Activated CD4-positive, alpha-beta memory T cell treated with anti-CD3 and anti-CD28 coated beads for 36 hours (primary cell): ENCODE results near the gene MAN1B1. TPM values are rescaled to one million over a fixed set of nuclear protein-coding genes. Genes with fewer than 3 reads are reported as not detected.

Experiments
- CTCF ChIA-PET: fragments of 350-600 bp; sonication (Branson Sonifier 250); formaldehyde crosslinking; loops from one replicate; lab custom pipeline; 2021; ENCODE audit warnings: antibody characterized with exemption, inconsistent platforms; lab: Charles Lee
- POLR2A ChIA-PET: fragments of 350-600 bp; sonication (Branson Sonifier 250); formaldehyde crosslinking; loops from one replicate; lab custom pipeline; 2021; ENCODE audit warnings: antibody characterized with exemption; lab: Charles Lee
- DNase-seq: peaks from one replicate; pipeline ENCODE4 v3.0.0-alpha.2; 2020
- H3K27ac Mint-ChIP-seq: one replicate; pipeline ENCODE4 v1.8.0; 2021; ENCODE audit warnings: mixed read lengths
- H3K27me3 Mint-ChIP-seq: one replicate; pipeline ENCODE4 v1.8.0; 2021; ENCODE audit warnings: mixed read lengths
- H3K36me3 Mint-ChIP-seq: one replicate; pipeline ENCODE4 v1.8.0; 2021; ENCODE audit warnings: mixed read lengths
- H3K4me1 Mint-ChIP-seq: one replicate; pipeline ENCODE4 v1.8.0; 2021; ENCODE audit warnings: low read depth, mixed read lengths
- H3K4me3 Mint-ChIP-seq: one replicate; pipeline ENCODE4 v1.8.0; 2021; ENCODE audit warnings: mild to moderate bottlenecking, mixed read lengths
- H3K9me3 Mint-ChIP-seq: one replicate; pipeline ENCODE4 v1.8.0; 2021; ENCODE audit warnings: mixed read lengths
- intact Hi-C: fragments of 100-400 bp; cut with micrococcal nuclease; formaldehyde crosslinking; loops from one replicate; pipeline ENCODE4 v1.15.1; 2023
- total RNA-seq, 2 experiments: library from RNA; stranded (reverse); gene quantifications; one replicate each; pipeline ENCODE4 v1.2.3, GENCODE V29; 2021

The MAN1B1 gene
- total RNA-seq, 2 experiments from 2014 or later: 32.9 to 33.1 TPM

- Mint-ChIP-seq H3K27me3 (no peaks in the 10 kb centered on the region), H3K4me1 (peaks cover 15% of the 10 kb centered on the region), H3K36me3 (no peaks in the 10 kb centered on the region), H3K9me3 (no peaks in the 10 kb centered on the region), H3K4me3 (no peak overlapping the region), H3K27ac (no peak overlapping the region)
- ChIA-PET CTCF (interaction anchor here (1.2 to 1.5 kb wide), 2 partner anchors 16 to 51 kb away, joined by 3 to 4 read pairs; no protein-coding TSS in a partner anchor), POLR2A (no interaction called here)
- intact Hi-C loops: no loop called here
- no peak for DNase-seq
Measured at GRCh38 chr9:137080260-137081122, 6.3 kb upstream of the MAN1B1 start.

GRCh38 chr9:137082222-137082924 lies 4.4 kb upstream of the MAN1B1 start:
- H3K4me1 Mint-ChIP-seq: peaks cover 19% of the 10 kb centered on the region
- ChIA-PET POLR2A (interaction anchor here (1.2 kb wide), 1 partner anchor 13 kb away, joined by 4 read pairs; no protein-coding TSS in a partner anchor), CTCF (interaction anchor here (0.8 to 4.8 kb wide), 5 partner anchors 14 to 53 kb away, joined by 3 to 35 read pairs (median 4); partner anchors contain the start of genes ABCA2, FUT7 and NPDC1)
- DNase-seq: no peak
- no peaks in the 10 kb centered on the region for H3K27me3 Mint-ChIP-seq
- no peaks in the 10 kb centered on the region for H3K9me3 Mint-ChIP-seq
- intact Hi-C loops: no loop called here
- no peak overlapping the region for H3K27ac Mint-ChIP-seq
- H3K36me3 Mint-ChIP-seq: no peaks in the 10 kb centered on the region
- no peak overlapping the region for H3K4me3 Mint-ChIP-seq

- ChIA-PET POLR2A (interaction anchor here (1.2 kb wide), 1 partner anchor 13 kb away, joined by 4 read pairs; no protein-coding TSS in a partner anchor), CTCF (interaction anchor here (4.8 to 4.9 kb wide), 2 partner anchors 14 to 53 kb away, joined by 35 to 61 read pairs; partner anchors contain the start of genes ABCA2, FUT7 and SAPCD2)
- no peak for DNase-seq
- intact Hi-C loops: no loop called here
- Mint-ChIP-seq H3K9me3 (no peaks in the 10 kb centered on the region), H3K36me3 (no peaks in the 10 kb centered on the region), H3K4me1 (peaks cover 24% of the 10 kb centered on the region), H3K4me3 (no peak overlapping the region), H3K27ac (no peak overlapping the region), H3K27me3 (no peaks in the 10 kb centered on the region)
Measured at GRCh38 chr9:137082925-137083290, 3.9 kb upstream of the MAN1B1 start.

- intact Hi-C loops: no loop called here
- ChIA-PET POLR2A (interaction anchor here (1.2 kb wide), 1 partner anchor 12 kb away, joined by 4 read pairs; no protein-coding TSS in a partner anchor), CTCF (interaction anchor here (0.6 to 4.9 kb wide), 5 partner anchors 12 to 316 kb away, joined by 3 to 61 read pairs (median 9); partner anchors contain the start of genes ABCA2, FUT7 and SAPCD2)
- no peak overlapping the region for H3K4me3 Mint-ChIP-seq
- no peaks in the 10 kb centered on the region for H3K27me3 Mint-ChIP-seq
- no peaks in the 10 kb centered on the region for H3K36me3 Mint-ChIP-seq
- H3K9me3 Mint-ChIP-seq: no peaks in the 10 kb centered on the region
- H3K27ac Mint-ChIP-seq: peak overlapping the region; percentile 45
- peak; percentile 63 for DNase-seq
- H3K4me1 Mint-ChIP-seq: peaks cover 30% of the 10 kb centered on the region
Measured at GRCh38 chr9:137083394-137084004, 3.3 kb upstream of the MAN1B1 start.

GRCh38 chr9:137084526-137084925 lies 2.3 kb upstream of the MAN1B1 start:
- Mint-ChIP-seq H3K27me3 (no peaks in the 10 kb centered on the region), H3K9me3 (no peaks in the 10 kb centered on the region), H3K4me3 (no peak overlapping the region), H3K27ac (no peak overlapping the region), H3K4me1 (peaks cover 40% of the 10 kb centered on the region), H3K36me3 (no peaks in the 10 kb centered on the region)
- intact Hi-C loops: no loop called here
- no peak for DNase-seq
- ChIA-PET CTCF (interaction anchor here (0.8 to 4.9 kb wide), 5 partner anchors 11 to 152 kb away, joined by 3 to 61 read pairs (median 9); partner anchors contain the start of genes ABCA2, FUT7 and SAPCD2), POLR2A (interaction anchor here (0.6 to 3.9 kb wide), 4 partner anchors 15 to 303 kb away, joined by 3 to 27 read pairs (median 3); partner anchors contain the start of genes RABL6, SAPCD2 and TUBB4B)

- peaks cover 4% of the 10 kb centered on the region for H3K36me3 Mint-ChIP-seq
- ChIA-PET CTCF (interaction anchor here (0.6 to 4.9 kb wide), 12 partner anchors 10 to 153 kb away, joined by 3 to 61 read pairs (median 11); partner anchors contain the start of genes ABCA2, FUT7, NPDC1 and SAPCD2), POLR2A (interaction anchor here (0.6 to 3.9 kb wide), 17 partner anchors 9 to 359 kb away, joined by 3 to 43 read pairs (median 4); partner anchors contain the start of genes NDOR1, SAPCD2, TMEM203 and TRAF2)
- peaks cover 40% of the 10 kb centered on the region for H3K4me1 Mint-ChIP-seq
- no peaks in the 10 kb centered on the region for H3K27me3 Mint-ChIP-seq
- DNase-seq: peak; percentile 58
- intact Hi-C loops: loop anchor here (1.0 to 5.0 kb wide), 7 partner anchors 9 to 239 kb away; partner anchors contain the start of genes PHPT1, SAPCD2 and UAP1L1
- H3K27ac Mint-ChIP-seq: peak overlapping the region; percentile 92
- H3K4me3 Mint-ChIP-seq: peak overlapping the region; percentile 85
- H3K9me3 Mint-ChIP-seq: no peaks in the 10 kb centered on the region
Measured at GRCh38 chr9:137085920-137086530, 760 bp upstream of the MAN1B1 start.

- CTCF ChIA-PET: interaction anchor here (0.6 to 4.9 kb wide), 12 partner anchors 8 to 641 kb away, joined by 3 to 61 read pairs (median 11); partner anchors contain the start of genes ABCA2, FUT7, NPDC1 and SAPCD2
- H3K4me1 Mint-ChIP-seq: peaks cover 40% of the 10 kb centered on the region
- no peaks in the 10 kb centered on the region for H3K27me3 Mint-ChIP-seq
- no peaks in the 10 kb centered on the region for H3K9me3 Mint-ChIP-seq
- peak overlapping the region; percentile 82 for H3K27ac Mint-ChIP-seq
- DNase-seq: no peak
- intact Hi-C loops: loop anchor here (1.0 to 5.0 kb wide), 5 partner anchors 8 to 240 kb away; partner anchors contain the start of genes PHPT1 and SAPCD2
- peak overlapping the region; percentile 88 for H3K4me3 Mint-ChIP-seq
- H3K36me3 Mint-ChIP-seq: peaks cover 6% of the 10 kb centered on the region
- POLR2A ChIA-PET: interaction anchor here (0.6 to 3.9 kb wide), 7 partner anchors 8 to 153 kb away, joined by 3 to 43 read pairs (median 11); partner anchors contain the start of genes SAPCD2 and TUBB4B
Measured at GRCh38 chr9:137087409-137087925, 682 bp downstream of the MAN1B1 start.

GRCh38 chr9:137088121-137088520 lies 1.3 kb downstream of the MAN1B1 start:
- H3K27me3 Mint-ChIP-seq: no peaks in the 10 kb centered on the region
- DNase-seq: no peak
- H3K27ac Mint-ChIP-seq: peak overlapping the region; percentile 82
- H3K4me1 Mint-ChIP-seq: peaks cover 40% of the 10 kb centered on the region
- POLR2A ChIA-PET: interaction anchor here (0.6 to 3.9 kb wide), 4 partner anchors 19 to 153 kb away, joined by 3 to 27 read pairs (median 3); partner anchors contain the start of genes SAPCD2 and TUBB4B
- H3K4me3 Mint-ChIP-seq: peak overlapping the region; percentile 88
- peaks cover 9% of the 10 kb centered on the region for H3K36me3 Mint-ChIP-seq
- H3K9me3 Mint-ChIP-seq: no peaks in the 10 kb centered on the region
- CTCF ChIA-PET: interaction anchor here (0.6 to 3.9 kb wide), 10 partner anchors 8 to 642 kb away, joined by 3 to 26 read pairs (median 4); partner anchors contain the start of gene NPDC1
- intact Hi-C loops: loop anchor here (5.0 kb wide), 1 partner anchor 241 kb away; the partner anchor contains the start of gene PHPT1

- POLR2A ChIA-PET: interaction anchor here (0.6 kb wide), 1 partner anchor 19 kb away, joined by 4 read pairs; the partner anchor contains the start of gene SAPCD2
- H3K36me3 Mint-ChIP-seq: peaks cover 9% of the 10 kb centered on the region
- no peak overlapping the region for H3K4me3 Mint-ChIP-seq
- no peaks in the 10 kb centered on the region for H3K27me3 Mint-ChIP-seq
- H3K27ac Mint-ChIP-seq: peak overlapping the region; percentile 29
- H3K4me1 Mint-ChIP-seq: peaks cover 34% of the 10 kb centered on the region
- CTCF ChIA-PET: interaction anchor here (1.0 to 3.9 kb wide), 4 partner anchors 43 to 147 kb away, joined by 3 to 26 read pairs (median 8); partner anchors contain the start of genes NPDC1 and RNF224
- intact Hi-C loops: loop anchor here (5.0 kb wide), 1 partner anchor 242 kb away; the partner anchor contains the start of gene PHPT1
- no peak for DNase-seq
- no peaks in the 10 kb centered on the region for H3K9me3 Mint-ChIP-seq
Measured at GRCh38 chr9:137089232-137089947, 2.6 kb downstream of the MAN1B1 start.
